Small intestine (tissue), 7 donors: ENCODE measurements around the gene HNF4A. TPM values are rescaled to one million over a fixed set of nuclear protein-coding genes. Genes with fewer than 3 reads are reported as not detected.
A peak's percentile ranks its signal among the peaks of the same experiment; 100 is the strongest.

Source experiments
- DNase-seq, 2 donors: peaks; one replicate each; pipeline versions ENCODE4 v3.0.0 to v3.0.0-alpha.2; 2013
- FAIRE-seq: peaks from 2 replicates; lab custom pipeline; 2012; peaks lifted over from hg19 to GRCh38; lab: Jason Lieb, UNC
- H3K27ac ChIP-seq, 3 donors: one replicate each; pipeline ENCODE4 v1.5.1; 2013; ENCODE audit warnings: low read length in 2 of 3, mild to moderate bottlenecking in 2 of 3, control low read depth in 1 of 3, inconsistent platforms in 1 of 3, low read depth in 1 of 3, moderate library complexity in 1 of 3
- H3K27me3 ChIP-seq, 3 donors: one replicate each; pipeline ENCODE4 v1.6.1; 2013; ENCODE audit warnings: low read length in 3 of 3, inconsistent platforms in 1 of 3; ENCODE audit not compliant: control insufficient read depth in 3 of 3, insufficient read depth in 3 of 3
- H3K36me3 ChIP-seq, 3 donors: one replicate each; pipeline ENCODE4 v1.6.1; 2013; ENCODE audit warnings: low read length in 3 of 3, inconsistent platforms in 1 of 3, low read depth in 1 of 3, mild to moderate bottlenecking in 1 of 3, moderate library complexity in 1 of 3; ENCODE audit not compliant: control insufficient read depth in 3 of 3, insufficient read depth in 2 of 3
- H3K4me1 ChIP-seq, 3 donors: one replicate each; pipeline ENCODE4 v1.6.1; 2013; ENCODE audit warnings: low read length in 2 of 3, inconsistent platforms in 1 of 3, low read depth in 1 of 3, mild to moderate bottlenecking in 1 of 3, moderate library complexity in 1 of 3; ENCODE audit not compliant: control insufficient read depth in 3 of 3, insufficient read depth in 2 of 3
- H3K4me3 ChIP-seq, 3 donors: one replicate each; pipeline ENCODE4 v1.5.1; 2013; ENCODE audit warnings: low read length in 3 of 3, control low read depth in 1 of 3, inconsistent platforms in 1 of 3, low read depth in 1 of 3, mild to moderate bottlenecking in 1 of 3, moderate library complexity in 1 of 3
- H3K9me3 ChIP-seq, 2 donors: one replicate each; pipeline ENCODE4 v1.6.1; 2013; ENCODE audit warnings: low read depth in 1 of 2, low read length in 1 of 2; ENCODE audit not compliant: control insufficient read depth in 2 of 2, insufficient read depth in 1 of 2
- WGBS, 3 donors: extraction: QIAGEN DNeasy Blood & Tissue Kit; methylation state at CpG; one replicate each; pipeline ENCODE4 v1.1.7; 2013; 5-methylcytosine and 5-hydroxymethylcytosine counted together
- polyA plus RNA-seq, 4 donors: library from polyadenylated mRNA; stranded (reverse) in 3 of 4; unstranded in 1 of 4; fragments of 200-250 nt in 3 of 4; fragments of 120-200 nt in 1 of 4; gene quantifications; one replicate each; pipeline versions ENCODE4 v1.2.1 to v1.2.3, GENCODE V29; 2013
- donor health status: healthy with polysubstance abuse.
- donor health status: control.
- donor health status: control.
- donor health status: Bipolar disorder and iron deficiency.
- donor health status: healthy.

Gene HNF4A
- polyA plus RNA-seq, 4 donors: 56.7 to 324 (median 111) TPM

DNA sequence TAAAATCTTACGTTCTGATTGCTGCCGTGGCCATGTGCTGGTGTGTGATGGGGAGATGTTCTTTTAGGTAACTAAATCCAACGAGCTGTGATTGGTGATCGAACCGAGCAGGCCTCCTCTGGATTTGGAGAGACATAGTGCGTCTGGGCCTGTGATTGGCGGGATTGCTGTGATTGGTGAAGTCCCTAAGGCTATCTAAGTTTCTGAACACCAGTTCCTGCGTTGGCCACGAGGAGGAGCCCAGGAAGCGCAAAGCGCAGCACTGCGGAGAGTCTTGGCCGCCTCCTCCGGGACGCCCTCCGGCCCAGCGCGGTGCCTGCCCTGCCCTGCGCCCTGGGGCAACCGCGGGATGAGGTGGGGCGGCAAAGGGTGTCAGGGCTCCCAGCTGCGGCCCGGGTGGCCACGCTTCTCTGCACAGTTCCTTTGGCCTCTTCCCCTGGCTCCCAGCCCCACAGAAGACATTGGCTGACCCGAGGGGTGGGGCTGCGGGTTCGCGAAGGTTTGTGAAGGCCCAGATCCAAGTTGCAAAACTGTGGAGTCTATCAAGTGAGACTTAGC is 33.0 kb downstream of the HNF4A start:
- H3K27ac ChIP-seq: peak overlapping the region; percentile 14 to 46 (median 29)
- FAIRE-seq (no peak), DNase-seq (peak; percentile 74 to 85)
- no peaks in the 10 kb centered on the region for H3K9me3 ChIP-seq
- H3K4me3 ChIP-seq: peak overlapping the region in 1 of 3 donors; percentile 18
- 4 to 8% (median 5%) methylated on average over 24 to 29 of the region's 29 CpGs for WGBS, 3 donors
- peaks cover 0 to 68% (median 3%) of the 10 kb centered on the region in 3 donors for H3K36me3 ChIP-seq
- H3K27me3 ChIP-seq: no peaks in the 10 kb centered on the region
- H3K4me1 ChIP-seq: peaks cover 0 to 40% (median 0%) of the 10 kb centered on the region in 3 donors

DNA sequence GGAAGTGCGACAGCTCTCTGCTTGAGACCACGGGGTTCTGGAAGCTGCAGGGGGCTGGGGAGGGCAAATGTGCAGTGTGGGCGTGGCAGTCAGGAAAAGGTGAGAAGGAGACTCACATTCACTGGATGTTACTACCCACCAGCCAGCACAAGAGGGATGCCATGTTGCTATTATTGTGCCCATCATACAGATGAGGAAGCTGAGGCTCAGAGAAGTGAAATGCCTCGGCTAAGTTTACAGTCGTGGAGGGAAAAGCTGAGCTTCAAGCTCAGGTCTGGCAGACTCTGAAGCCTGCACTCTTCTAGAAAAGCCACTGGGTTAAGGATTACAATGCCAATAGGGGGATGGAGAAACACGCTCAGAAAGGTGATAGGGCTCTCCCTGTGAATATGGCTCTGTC is 34.4 kb downstream of the HNF4A start:
- Histone ChIP-seq H3K9me3 (no peaks in the 10 kb centered on the region), H3K27ac (peak overlapping the region in 1 of 3 donors; percentile 37), H3K4me1 (peaks cover 0 to 49% (median 0%) of the 10 kb centered on the region in 3 donors), H3K4me3 (no peak overlapping the region), H3K27me3 (no peaks in the 10 kb centered on the region), H3K36me3 (peaks cover 0 to 76% (median 3%) of the 10 kb centered on the region in 3 donors)
- DNase-seq: no peak
- WGBS, 3 donors: 65 to 71% (median 69%) methylated on average over 6 of the region's 6 CpGs
- FAIRE-seq: no peak

DNA sequence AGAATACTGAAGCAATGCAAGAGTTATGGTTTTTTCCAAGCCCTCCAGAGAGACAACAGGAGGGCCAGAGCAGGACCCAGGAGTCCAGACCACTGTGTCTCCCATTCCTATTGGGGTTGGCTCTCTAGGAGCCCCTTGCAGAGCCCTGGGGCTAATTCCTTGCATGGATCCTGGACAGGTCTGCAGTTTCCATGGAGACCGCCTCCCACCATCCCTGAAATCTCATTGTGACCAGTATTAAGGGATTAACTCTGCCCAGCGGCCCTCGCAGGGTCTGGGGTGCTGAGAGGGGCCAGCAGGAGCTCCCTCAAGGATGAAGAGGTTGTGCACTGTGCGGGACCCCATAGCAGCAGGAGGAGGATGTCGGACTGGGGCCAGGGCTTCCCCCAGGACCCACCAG is 34.8 kb downstream of the HNF4A start:
- no peak for DNase-seq
- no peak overlapping the region for H3K4me3 ChIP-seq
- H3K9me3 ChIP-seq: no peaks in the 10 kb centered on the region
- H3K4me1 ChIP-seq: peaks cover 0 to 53% (median 0%) of the 10 kb centered on the region in 3 donors
- FAIRE-seq: no peak
- no peak overlapping the region for H3K27ac ChIP-seq
- WGBS, 3 donors: 74 to 79% (median 76%) methylated on average over 5 of the region's 5 CpGs
- peaks cover 0 to 77% (median 3%) of the 10 kb centered on the region in 3 donors for H3K36me3 ChIP-seq
- no peaks in the 10 kb centered on the region for H3K27me3 ChIP-seq

DNA sequence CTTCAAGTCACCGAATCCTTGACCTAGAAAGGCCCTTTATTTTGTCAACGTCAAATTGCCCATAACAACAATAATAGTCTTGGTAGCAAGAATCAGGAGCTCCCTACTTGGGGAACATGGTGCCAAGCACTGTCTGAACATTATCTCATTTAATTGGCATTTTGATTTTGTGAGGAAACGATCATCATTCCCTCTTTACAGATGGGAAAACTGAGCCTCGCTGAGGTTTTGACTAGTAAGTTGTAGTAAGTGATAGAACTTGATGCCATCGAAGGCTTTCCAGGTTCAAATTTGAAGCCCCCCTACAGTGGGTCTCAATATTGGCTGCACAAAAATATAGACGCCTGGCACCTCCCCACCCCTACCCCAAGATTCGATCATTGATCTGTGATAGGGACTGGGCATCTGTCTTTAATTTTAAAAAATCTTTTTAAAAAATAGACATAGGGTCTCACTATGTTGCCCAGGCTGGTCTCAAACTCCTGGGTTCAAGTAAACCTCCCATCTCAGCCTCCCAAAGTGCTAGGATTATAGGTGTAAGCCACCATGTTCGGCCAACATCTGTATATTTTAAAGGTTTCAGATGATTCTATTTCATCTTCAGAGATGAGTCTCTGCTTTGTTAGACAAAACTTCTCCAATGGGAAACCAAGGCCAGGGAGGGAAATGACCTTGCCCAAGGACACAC is 36.7 kb downstream of the HNF4A start:
- WGBS, 3 donors: 83 to 90% (median 88%) methylated on average over 8 of the region's 8 CpGs
- H3K27ac ChIP-seq: peak overlapping the region; percentile 38 to 94 (median 57)
- no peak for FAIRE-seq

DNA sequence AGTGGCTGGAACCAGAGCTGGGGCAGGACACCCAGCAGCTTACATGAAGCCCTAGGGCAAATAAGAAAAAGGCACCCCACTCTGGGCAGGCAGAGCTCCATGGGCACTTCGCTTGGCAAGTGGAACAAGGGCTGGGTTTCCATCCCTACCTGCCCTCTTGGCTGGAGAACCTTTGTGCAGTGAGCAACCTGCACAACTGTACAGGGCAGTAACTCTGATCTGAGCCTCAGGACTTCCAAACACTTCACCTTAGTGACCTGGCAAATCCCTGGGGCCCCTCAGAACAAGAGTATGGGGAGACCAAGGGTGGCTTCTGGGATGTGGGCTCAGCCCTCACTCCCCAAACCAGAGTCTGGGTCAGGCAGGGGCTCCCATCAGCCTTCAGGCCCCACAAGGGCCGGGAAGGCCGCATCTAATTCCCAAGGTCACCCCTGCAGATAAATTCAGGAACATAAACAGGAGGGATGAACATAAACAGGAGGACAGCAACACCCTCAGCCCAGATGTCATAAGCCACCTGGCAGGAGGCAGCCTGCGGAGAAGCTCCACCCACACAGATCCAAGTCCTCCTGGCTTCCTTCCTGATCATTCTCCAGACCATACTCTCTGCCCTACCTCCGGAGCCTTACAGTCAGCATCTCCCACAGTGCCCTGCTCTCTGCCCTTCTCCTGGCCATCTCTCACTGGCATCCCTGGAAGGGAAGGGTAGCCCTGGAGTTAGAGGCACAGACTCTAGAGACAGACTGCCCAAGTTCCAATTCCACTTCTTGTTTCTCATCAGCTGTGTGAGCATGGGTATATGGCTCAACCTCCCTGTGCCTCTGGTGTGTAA is 37.5 kb downstream of the HNF4A start:
- peak overlapping the region; percentile 57 to 94 (median 68) for H3K27ac ChIP-seq
- no peaks in the 10 kb centered on the region for H3K9me3 ChIP-seq
- FAIRE-seq: no peak
- H3K36me3 ChIP-seq: peaks cover 0 to 62% (median 3%) of the 10 kb centered on the region in 3 donors
- peak; percentile 84 to 93 for DNase-seq
- H3K27me3 ChIP-seq: no peaks in the 10 kb centered on the region
- H3K4me1 ChIP-seq: peaks cover 0 to 69% (median 5%) of the 10 kb centered on the region in 3 donors
- 20 to 44% (median 33%) methylated on average over 5 of the region's 5 CpGs for WGBS, 3 donors
- H3K4me3 ChIP-seq: peak overlapping the region in 2 of 3 donors; percentile 66 to 69

More for the DNA sequence above, 36.7 kb downstream of the HNF4A start:
- H3K4me1 ChIP-seq: peaks cover 0 to 72% (median 5%) of the 10 kb centered on the region in 3 donors
- H3K36me3 ChIP-seq: peaks cover 0 to 63% (median 3%) of the 10 kb centered on the region in 3 donors
- DNase-seq: no peak
- no peaks in the 10 kb centered on the region for H3K27me3 ChIP-seq
- H3K9me3 ChIP-seq: no peaks in the 10 kb centered on the region
- H3K4me3 ChIP-seq: peak overlapping the region in 2 of 3 donors; percentile 45 to 69

DNA sequence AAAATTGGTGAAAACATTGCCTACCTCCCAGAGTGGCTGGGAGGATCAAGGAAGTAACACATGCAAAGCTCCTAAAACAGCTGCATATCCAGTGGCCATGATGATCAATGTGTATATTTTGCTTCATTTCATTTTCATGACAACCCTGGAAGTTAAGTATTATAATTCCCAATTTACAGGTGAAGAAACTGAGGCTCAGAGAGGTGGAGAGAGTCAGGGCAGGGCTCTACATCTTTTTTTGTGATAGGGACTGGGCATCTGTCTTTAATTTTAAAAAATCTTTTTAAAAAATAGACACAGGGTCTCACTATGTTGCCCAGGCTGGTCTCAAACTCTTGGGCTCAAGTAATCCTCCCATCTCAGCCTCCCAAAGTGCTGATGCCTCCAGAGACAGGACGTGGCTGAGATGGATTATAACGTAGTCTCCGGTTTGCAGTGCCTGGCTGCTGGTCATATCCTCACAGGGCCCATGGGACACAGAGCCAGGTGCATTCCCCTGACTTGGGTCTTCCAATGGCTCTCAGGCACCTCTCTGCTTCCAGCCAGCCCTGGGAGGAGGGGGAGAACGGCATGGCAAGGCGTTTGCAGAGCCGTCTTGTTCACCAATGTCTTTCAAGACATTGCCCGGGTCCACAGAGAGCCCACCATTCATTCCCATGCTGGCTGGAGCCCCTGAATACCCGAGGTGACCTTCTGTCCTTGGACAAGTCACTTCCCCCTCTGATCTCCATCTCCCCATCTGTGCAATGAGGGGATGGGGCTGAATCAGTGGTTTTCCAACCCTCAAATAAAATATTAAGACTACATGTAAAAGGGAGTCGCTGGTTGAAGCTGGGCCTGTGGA is 38.3 kb downstream of the HNF4A start:
- Histone ChIP-seq H3K9me3 (no peaks in the 10 kb centered on the region), H3K4me1 (peaks cover 0 to 71% (median 7%) of the 10 kb centered on the region in 3 donors), H3K36me3 (peaks cover 0 to 55% (median 3%) of the 10 kb centered on the region in 3 donors), H3K4me3 (peak overlapping the region in 2 of 3 donors; percentile 66 to 69), H3K27ac (peak overlapping the region; percentile 50 to 94 (median 90)), H3K27me3 (no peaks in the 10 kb centered on the region)
- DNase-seq (peak in 1 of 2 donors; percentile 45), FAIRE-seq (no peak)
- 44 to 64% (median 55%) methylated on average over 9 of the region's 9 CpGs for WGBS, 3 donors

DNA sequence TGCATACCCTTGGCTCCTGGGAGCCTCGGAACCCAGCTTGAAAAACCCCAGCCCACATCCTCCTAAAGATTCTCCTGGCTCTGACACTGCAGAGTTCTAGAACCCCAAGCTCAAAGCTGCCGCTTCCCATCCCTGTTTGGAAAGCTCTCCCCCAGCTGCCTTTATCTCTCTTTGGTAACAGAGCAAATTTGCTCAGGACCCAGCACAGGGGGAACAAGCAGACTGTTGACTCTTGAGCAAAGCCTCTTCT is 38.9 kb downstream of the HNF4A start:
- 63 to 67% (median 65%) methylated on average over 2 of the region's 2 CpGs for WGBS, 3 donors
- H3K27ac ChIP-seq: peak overlapping the region; percentile 47 to 94 (median 90)
- no peak for FAIRE-seq
- H3K36me3 ChIP-seq: peaks cover 0 to 54% (median 3%) of the 10 kb centered on the region in 3 donors
- no peaks in the 10 kb centered on the region for H3K27me3 ChIP-seq
- H3K9me3 ChIP-seq: no peaks in the 10 kb centered on the region
- peaks cover 0 to 72% (median 10%) of the 10 kb centered on the region in 3 donors for H3K4me1 ChIP-seq
- peak overlapping the region in 2 of 3 donors; percentile 66 to 69 for H3K4me3 ChIP-seq
- no peak for DNase-seq
